Trophoblast cell (in vitro differentiated cells and primary cell): ENCODE results near the gene WFDC9.

Source experiments
- DNase-seq, 2 donors: peaks; one replicate each; pipeline ENCODE4 v3.0.0-alpha.2; 2016
- H2AFZ ChIP-seq: 2 replicates; pipeline ENCODE4 v1.6.1; 2013; ENCODE audit warnings: low read length, moderate library complexity, mild to moderate bottlenecking; ENCODE audit not compliant: insufficient read depth, poor library complexity
- H2AK5ac ChIP-seq: 2 replicates; pipeline ENCODE4 v1.6.1; 2013; ENCODE audit warnings: mild to moderate bottlenecking, low read length
- H2BK120ac ChIP-seq: 2 replicates; pipeline ENCODE4 v1.6.1; 2013; ENCODE audit warnings: low read length, mild to moderate bottlenecking, moderate library complexity; ENCODE audit not compliant: insufficient read depth, poor library complexity
- H2BK12ac ChIP-seq: 2 replicates; pipeline ENCODE4 v1.6.1; 2013; ENCODE audit warnings: mild to moderate bottlenecking, low read length, moderate library complexity
- H2BK5ac ChIP-seq: 2 replicates; pipeline ENCODE4 v1.6.1; 2013; ENCODE audit warnings: low read length, low read depth, moderate library complexity, mild to moderate bottlenecking; ENCODE audit not compliant: poor library complexity
- H3K14ac ChIP-seq: 2 replicates; pipeline ENCODE4 v1.6.1; 2013; ENCODE audit warnings: mild to moderate bottlenecking, low read length
- H3K18ac ChIP-seq: 2 replicates; pipeline ENCODE4 v1.6.1; 2013; ENCODE audit warnings: mild to moderate bottlenecking, low read length
- H3K23ac ChIP-seq: 2 replicates; pipeline ENCODE4 v1.6.1; 2013; ENCODE audit warnings: low read length
- H3K27ac ChIP-seq: 2 replicates; pipeline ENCODE4 v1.5.1; 2013; ENCODE audit warnings: low read depth, mild to moderate bottlenecking, inconsistent platforms, low read length, moderate library complexity
- H3K27me3 ChIP-seq: 2 replicates; pipeline ENCODE4 v1.6.1; 2013; ENCODE audit warnings: inconsistent platforms, mild to moderate bottlenecking, low read length, moderate library complexity; ENCODE audit not compliant: insufficient read depth
- H3K36me3 ChIP-seq, 2 experiments: 1 replicate in 1 of 2; 2 replicates in 1 of 2; pipeline ENCODE4 v1.6.1; 2013; ENCODE audit warnings: low read length in 2 of 2, mild to moderate bottlenecking in 2 of 2, moderate library complexity in 1 of 2; ENCODE audit not compliant: insufficient read depth in 2 of 2, control insufficient read depth in 1 of 2
- H3K4ac ChIP-seq: 2 replicates; pipeline ENCODE4 v1.6.1; 2013; ENCODE audit warnings: low read depth, mild to moderate bottlenecking, low read length, moderate library complexity
- H3K4me1 ChIP-seq, 2 experiments: 1 replicate in 1 of 2; 2 replicates in 1 of 2; pipeline ENCODE4 v1.6.1; 2013; ENCODE audit warnings: low read length in 2 of 2, mild to moderate bottlenecking in 2 of 2, moderate library complexity in 1 of 2; ENCODE audit not compliant: insufficient read depth in 2 of 2, control insufficient read depth in 1 of 2
- H3K4me2 ChIP-seq: 2 replicates; pipeline ENCODE4 v1.6.1; 2013; ENCODE audit warnings: inconsistent platforms, mild to moderate bottlenecking, low read length, moderate library complexity
- H3K4me3 ChIP-seq: 2 replicates; pipeline ENCODE4 v1.5.1; 2013; ENCODE audit warnings: mild to moderate bottlenecking, low read depth, low read length, inconsistent platforms
- H3K79me1 ChIP-seq: one replicate; pipeline ENCODE4 v1.6.1; 2013; ENCODE audit warnings: low read length
- H3K79me2 ChIP-seq: 2 replicates; pipeline ENCODE4 v1.6.1; 2013; ENCODE audit warnings: low read length, mild to moderate bottlenecking; ENCODE audit not compliant: control insufficient read depth, insufficient read depth, poor library complexity
- H3K9ac ChIP-seq: 2 replicates; pipeline ENCODE4 v1.6.1; 2013; ENCODE audit warnings: mild to moderate bottlenecking, low read length
- H3K9me3 ChIP-seq: 2 replicates; pipeline ENCODE4 v1.6.1; 2013; ENCODE audit warnings: low read depth, mild to moderate bottlenecking, control low read depth, inconsistent platforms, low read length; ENCODE audit not compliant: insufficient read depth
- H4K12ac ChIP-seq: 2 replicates; pipeline ENCODE4 v1.6.1; 2013; ENCODE audit warnings: low read depth, mild to moderate bottlenecking, low read length, moderate library complexity
- H4K8ac ChIP-seq: 2 replicates; pipeline ENCODE4 v1.6.1; 2013; ENCODE audit warnings: low read depth, mild to moderate bottlenecking, low read length, moderate library complexity
- H4K91ac ChIP-seq: one replicate; pipeline ENCODE4 v1.6.1; 2013; ENCODE audit warnings: low read depth, mild to moderate bottlenecking, low read length, moderate library complexity
- WGBS: extraction: QIAGEN DNeasy Blood & Tissue Kit; methylation state at CpG from one replicate; pipeline ENCODE4 v1.1.7; 2013; ENCODE audit warnings: missing lambda C conversion rate; ENCODE audit not compliant: insufficient read length, insufficient coverage; ENCODE audit errors: extremely low coverage; 5-methylcytosine and 5-hydroxymethylcytosine counted together

Gene WFDC9

DNA sequence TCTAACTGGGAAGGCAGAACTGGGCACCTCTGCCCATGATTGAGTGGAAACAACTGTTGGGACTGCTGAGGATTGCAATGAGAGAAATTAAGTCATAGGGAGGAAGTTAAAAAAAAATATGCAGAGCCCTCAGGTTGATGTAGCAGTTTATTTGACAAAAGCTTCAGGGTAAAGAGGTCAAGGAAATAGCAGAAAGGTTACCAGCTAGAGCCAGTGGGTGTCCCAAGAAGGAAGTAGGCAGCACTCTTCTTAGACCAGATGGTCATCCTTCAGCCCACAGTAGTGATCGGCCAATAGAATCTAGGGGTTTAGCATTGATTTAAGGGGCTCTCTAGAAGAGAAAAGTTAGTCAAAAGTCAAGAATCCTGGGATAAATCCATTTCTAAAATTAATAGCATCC is 23.3 kb downstream of the WFDC9 start:
- Histone ChIP-seq H3K4me1 (peaks cover 0 to 4% of the 10 kb centered on the region in 2 experiments), H3K4ac (no peak overlapping the region), H2BK5ac (no peak overlapping the region), H3K79me1 (no peaks in the 10 kb centered on the region), H2AK5ac (no peak overlapping the region), H2AFZ (no peak overlapping the region), H4K12ac (no peak overlapping the region), H2BK12ac (no peak overlapping the region), H3K4me3 (no peak overlapping the region), H3K27ac (no peak overlapping the region), H3K36me3 (no peaks in the 10 kb centered on the region), H4K8ac (no peak overlapping the region), H3K27me3 (no peaks in the 10 kb centered on the region), H3K9me3 (no peaks in the 10 kb centered on the region), H3K79me2 (no peaks in the 10 kb centered on the region), H3K4me2 (no peak overlapping the region), H3K9ac (no peak overlapping the region), H3K23ac (no peak overlapping the region), H3K14ac (no peak overlapping the region), H2BK120ac (no peak overlapping the region), H3K18ac (no peak overlapping the region), H4K91ac (no peak overlapping the region)
- no peak for DNase-seq
- WGBS: no CpG with 5 or more reads among the region's 1 CpG

DNA sequence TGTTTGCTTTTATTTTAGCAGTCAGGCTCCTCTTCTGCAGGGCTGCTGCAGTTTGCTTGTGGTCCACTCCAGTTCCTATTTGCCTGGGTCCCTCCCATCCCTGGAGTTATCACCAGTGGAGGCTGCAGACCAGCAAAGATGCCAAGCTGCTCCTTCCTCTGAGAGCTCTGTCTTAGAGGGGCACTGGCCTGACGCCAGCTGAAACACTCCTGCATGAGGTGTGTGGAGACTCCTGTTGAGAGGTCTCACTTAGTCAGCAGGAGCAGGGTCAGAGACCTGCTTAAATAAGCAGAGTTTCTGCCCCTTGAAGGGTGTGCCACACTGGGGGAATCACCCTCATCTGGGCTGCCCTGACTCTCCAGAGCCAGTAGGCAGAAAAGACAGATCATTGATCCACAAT is 35.8 kb downstream of the WFDC9 start:
- H2BK5ac ChIP-seq: no peak overlapping the region
- no peak overlapping the region for H3K18ac ChIP-seq
- no peaks in the 10 kb centered on the region for H3K27me3 ChIP-seq
- no peak for DNase-seq
- H3K4me3 ChIP-seq: no peak overlapping the region
- H3K9me3 ChIP-seq: peaks cover 2% of the 10 kb centered on the region
- no peak overlapping the region for H4K12ac ChIP-seq
- no peak overlapping the region for H2BK12ac ChIP-seq
- no peak overlapping the region for H3K27ac ChIP-seq
- no peak overlapping the region for H4K91ac ChIP-seq
- H3K36me3 ChIP-seq: no peaks in the 10 kb centered on the region
- no peak overlapping the region for H2AFZ ChIP-seq
- no peak overlapping the region for H4K8ac ChIP-seq
- H3K4ac ChIP-seq: no peak overlapping the region
- no peaks in the 10 kb centered on the region for H3K4me1 ChIP-seq
- H3K4me2 ChIP-seq: no peak overlapping the region
- H3K9ac ChIP-seq: no peak overlapping the region
- H3K14ac ChIP-seq: no peak overlapping the region
- no peak overlapping the region for H3K23ac ChIP-seq
- no peak overlapping the region for H2BK120ac ChIP-seq
- no peaks in the 10 kb centered on the region for H3K79me1 ChIP-seq
- H2AK5ac ChIP-seq: no peak overlapping the region
- no CpG with 5 or more reads among the region's 1 CpG for WGBS
- no peaks in the 10 kb centered on the region for H3K79me2 ChIP-seq

DNA sequence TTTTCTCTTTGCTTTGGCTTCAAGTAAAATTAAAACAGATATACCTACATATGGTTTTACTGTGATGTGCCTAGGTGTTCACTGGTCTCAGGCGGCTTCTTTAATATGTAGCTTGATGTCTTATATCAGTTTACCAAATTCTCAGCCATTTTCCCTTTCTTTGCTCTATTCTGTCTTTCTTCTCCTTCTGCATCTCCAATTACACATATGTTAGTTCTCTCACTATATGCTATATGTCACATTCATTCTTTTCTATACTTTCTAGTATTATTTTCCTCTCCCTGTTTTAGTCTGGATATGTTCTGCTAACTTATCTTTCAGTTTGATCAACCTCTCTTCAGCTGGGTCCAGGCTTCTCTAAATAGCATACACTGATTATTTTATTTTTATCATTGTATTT is 37.6 kb downstream of the WFDC9 start:
- Histone ChIP-seq H2BK12ac (no peak overlapping the region), H3K4me3 (no peak overlapping the region), H4K12ac (no peak overlapping the region), H2BK5ac (no peak overlapping the region), H3K79me1 (no peaks in the 10 kb centered on the region), H3K4me1 (no peaks in the 10 kb centered on the region), H2AK5ac (no peak overlapping the region), H3K9ac (no peak overlapping the region), H4K8ac (no peak overlapping the region), H3K14ac (no peak overlapping the region), H3K36me3 (no peaks in the 10 kb centered on the region), H3K79me2 (no peaks in the 10 kb centered on the region), H3K18ac (no peak overlapping the region), H3K23ac (no peak overlapping the region), H2AFZ (no peak overlapping the region), H3K9me3 (peaks cover 2% of the 10 kb centered on the region), H3K27ac (no peak overlapping the region), H4K91ac (no peak overlapping the region), H3K27me3 (no peaks in the 10 kb centered on the region), H3K4me2 (no peak overlapping the region), H3K4ac (no peak overlapping the region), H2BK120ac (no peak overlapping the region)
- no CpG with 5 or more reads among the region's 1 CpG for WGBS
- DNase-seq: no peak

DNA sequence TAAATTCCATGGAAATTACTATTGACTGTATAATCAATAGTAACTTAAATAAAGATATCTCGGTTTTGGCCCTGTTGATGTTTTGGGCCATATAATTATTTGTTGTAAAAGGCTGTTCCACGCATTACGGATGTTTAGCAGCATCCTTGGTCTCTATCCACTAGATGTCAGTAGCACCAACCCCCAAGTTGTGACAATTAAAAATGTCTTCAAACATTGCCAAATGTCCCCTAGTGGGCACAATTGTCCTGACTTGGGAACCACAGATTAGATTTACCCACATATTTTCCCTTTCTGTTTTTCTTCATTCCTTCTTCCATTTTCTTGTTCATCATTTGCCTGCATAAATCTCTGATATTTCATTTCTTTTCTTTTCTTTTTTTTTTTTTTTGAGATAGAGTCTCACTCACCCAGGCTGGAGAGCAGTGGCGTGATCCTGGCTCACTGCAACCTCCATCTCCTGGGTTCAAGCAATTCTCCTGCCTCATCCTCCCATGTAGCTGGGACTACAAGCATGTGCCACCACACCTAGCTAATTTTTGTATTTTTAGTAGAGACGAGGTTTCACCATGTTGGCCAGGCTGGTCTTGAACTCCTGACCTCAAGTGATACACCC is 38.4 kb downstream of the WFDC9 start:
- peaks cover 2% of the 10 kb centered on the region for H3K9me3 ChIP-seq
- H2AFZ ChIP-seq: no peak overlapping the region
- no peak overlapping the region for H2BK120ac ChIP-seq
- no peak overlapping the region for H3K14ac ChIP-seq
- no peak overlapping the region for H3K18ac ChIP-seq
- no peak overlapping the region for H3K4ac ChIP-seq
- H2BK5ac ChIP-seq: no peak overlapping the region
- H2AK5ac ChIP-seq: no peak overlapping the region
- no peak overlapping the region for H3K27ac ChIP-seq
- H2BK12ac ChIP-seq: no peak overlapping the region
- no peaks in the 10 kb centered on the region for H3K79me2 ChIP-seq
- no peaks in the 10 kb centered on the region for H3K79me1 ChIP-seq
- peak in 1 of 2 donors; percentile 38 for DNase-seq
- H4K91ac ChIP-seq: no peak overlapping the region
- no peak overlapping the region for H4K8ac ChIP-seq
- no peak overlapping the region for H3K9ac ChIP-seq
- no peak overlapping the region for H4K12ac ChIP-seq
- H3K27me3 ChIP-seq: no peaks in the 10 kb centered on the region
- H3K4me1 ChIP-seq: no peaks in the 10 kb centered on the region
- H3K4me2 ChIP-seq: no peak overlapping the region
- WGBS: no CpG with 5 or more reads among the region's 5 CpGs
- no peak overlapping the region for H3K23ac ChIP-seq
- H3K36me3 ChIP-seq: no peaks in the 10 kb centered on the region
- H3K4me3 ChIP-seq: no peak overlapping the region
